Measurements from ENCODE around the gene TLK2.

Gene TLK2

DNA sequence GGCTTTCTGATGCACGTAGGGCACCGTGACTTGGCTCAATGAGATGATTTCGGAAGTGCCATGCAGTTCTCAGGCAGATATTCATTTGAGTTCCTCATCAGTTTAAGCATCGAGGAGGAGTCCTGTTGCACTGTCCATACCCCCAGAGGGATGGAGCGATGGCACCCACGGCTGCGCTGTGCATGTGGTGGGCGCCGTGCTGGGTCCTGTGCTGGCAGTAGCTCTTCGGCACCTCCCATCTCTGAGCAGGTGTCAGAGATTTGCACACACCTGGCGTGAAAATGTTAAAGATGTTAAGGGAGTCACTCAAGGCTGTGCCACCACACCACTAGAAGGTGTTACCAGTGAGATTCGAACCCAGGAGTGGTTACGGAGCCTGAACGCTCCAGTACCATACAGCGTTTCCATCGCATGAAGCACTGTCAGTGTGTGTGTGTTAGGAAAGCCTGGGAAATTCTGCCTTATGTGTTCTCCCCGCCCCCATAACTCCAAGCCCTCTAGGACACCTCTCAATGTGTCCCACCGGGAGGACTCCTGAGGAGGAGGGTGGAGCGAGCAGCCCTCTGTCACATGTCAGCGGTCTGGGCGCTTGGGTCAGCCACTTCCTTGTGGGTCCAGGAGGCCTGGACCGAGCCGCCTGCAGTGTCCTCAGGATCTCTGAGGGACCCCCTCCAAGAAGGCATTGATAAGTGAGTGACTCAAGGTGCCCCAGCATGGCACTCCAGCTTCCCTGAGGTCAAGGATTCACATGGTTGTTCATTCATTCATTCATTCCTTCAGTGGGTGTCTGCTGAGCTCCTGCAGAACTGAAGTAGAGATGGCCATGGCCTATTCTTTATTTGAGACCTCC, 152.7 kb downstream of the TLK2 start:
- no peak for ATAC-seq (ENCODE audit: insufficient read depth, low read depth)
- Histone ChIP-seq H4K20me1 (ENCODE audit: insufficient read depth, low read length) (peaks cover 30% of the 10 kb centered on the region), H2AFZ (ENCODE audit: low read depth, low read length) (no peak overlapping the region), H3K27me3 (ENCODE audit: insufficient read depth, low read length, poor library complexity) (no peaks in the 10 kb centered on the region), H3K4me2 (ENCODE audit: insufficient read depth, low read length) (no peak overlapping the region), H3K27ac (ENCODE audit: low read length) (no peak overlapping the region), H3K9ac (ENCODE audit: low read depth, low read length) (no peak overlapping the region), H3K36me3 (ENCODE audit: insufficient read depth, low read length) (no peaks in the 10 kb centered on the region), H3K4me1 (ENCODE audit: insufficient read depth, low read length) (peaks cover 31% of the 10 kb centered on the region), H3K79me2 (ENCODE audit: insufficient read depth, low read length) (no peaks in the 10 kb centered on the region; the same call in 1 of the 2 replicates), H3K9me3 (ENCODE audit: insufficient read depth, low read length, severe bottlenecking) (no peaks in the 10 kb centered on the region), H3K4me3 (ENCODE audit: low read depth in 1 of 2, low read length in 2 of 2) (no peak overlapping the region)
- TF ChIP-seq EZH2 (IDR thresholded peaks at IDR 0.05; ENCODE audit: borderline replicate concordance, low read depth, low read length, severe bottlenecking) = no peak
- TF ChIP-seq, protein P1, sequence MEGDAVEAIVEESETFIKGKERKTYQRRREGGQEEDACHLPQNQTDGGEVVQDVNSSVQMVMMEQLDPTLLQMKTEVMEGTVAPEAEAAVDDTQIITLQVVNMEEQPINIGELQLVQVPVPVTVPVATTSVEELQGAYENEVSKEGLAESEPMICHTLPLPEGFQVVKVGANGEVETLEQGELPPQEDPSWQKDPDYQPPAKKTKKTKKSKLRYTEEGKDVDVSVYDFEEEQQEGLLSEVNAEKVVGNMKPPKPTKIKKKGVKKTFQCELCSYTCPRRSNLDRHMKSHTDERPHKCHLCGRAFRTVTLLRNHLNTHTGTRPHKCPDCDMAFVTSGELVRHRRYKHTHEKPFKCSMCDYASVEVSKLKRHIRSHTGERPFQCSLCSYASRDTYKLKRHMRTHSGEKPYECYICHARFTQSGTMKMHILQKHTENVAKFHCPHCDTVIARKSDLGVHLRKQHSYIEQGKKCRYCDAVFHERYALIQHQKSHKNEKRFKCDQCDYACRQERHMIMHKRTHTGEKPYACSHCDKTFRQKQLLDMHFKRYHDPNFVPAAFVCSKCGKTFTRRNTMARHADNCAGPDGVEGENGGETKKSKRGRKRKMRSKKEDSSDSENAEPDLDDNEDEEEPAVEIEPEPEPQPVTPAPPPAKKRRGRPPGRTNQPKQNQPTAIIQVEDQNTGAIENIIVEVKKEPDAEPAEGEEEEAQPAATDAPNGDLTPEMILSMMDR (IDR thresholded peaks at IDR 0.05; ENCODE audit: borderline replicate concordance, extremely low read depth, low read length, poor library complexity, severe bottlenecking) = no peak
- no peak for DNase-seq

- no peak for ATAC-seq (ENCODE audit: insufficient read depth, low read depth)
- DNase-seq = no peak
- Histone ChIP-seq H3K27me3 (ENCODE audit: insufficient read depth, low read length, poor library complexity) (no peaks in the 10 kb centered on the region), H3K9ac (ENCODE audit: low read depth, low read length) (no peak overlapping the region), H3K27ac (ENCODE audit: low read length) (no peak overlapping the region), H3K4me2 (ENCODE audit: insufficient read depth, low read length) (no peak overlapping the region), H3K36me3 (ENCODE audit: insufficient read depth, low read length) (no peaks in the 10 kb centered on the region), H2AFZ (ENCODE audit: low read depth, low read length) (no peak overlapping the region), H3K4me3 (ENCODE audit: low read depth in 1 of 2, low read length in 2 of 2) (no peak overlapping the region), H3K4me1 (ENCODE audit: insufficient read depth, low read length) (peaks cover 22% of the 10 kb centered on the region), H4K20me1 (ENCODE audit: insufficient read depth, low read length) (peaks cover 30% of the 10 kb centered on the region), H3K9me3 (ENCODE audit: insufficient read depth, low read length, severe bottlenecking) (no peaks in the 10 kb centered on the region), H3K79me2 (ENCODE audit: insufficient read depth, low read length) (no peaks in the 10 kb centered on the region; the same call in 1 of the 2 replicates)
- TF ChIP-seq, protein P1 (IDR thresholded peaks at IDR 0.05; ENCODE audit: borderline replicate concordance, extremely low read depth, low read length, poor library complexity, severe bottlenecking) = no peak
- no peak for TF ChIP-seq EZH2 (IDR thresholded peaks at IDR 0.05; ENCODE audit: borderline replicate concordance, low read depth, low read length, severe bottlenecking)
Measured at GRCh38 chr17:62631936-62632924, 153.6 kb downstream of the TLK2 start.

GRCh38 chr17:62637809-62638208, 159.2 kb downstream of the TLK2 start:
- no peak for DNase-seq
- Histone ChIP-seq H3K27ac (ENCODE audit: low read length) (no peak overlapping the region), H3K27me3 (ENCODE audit: insufficient read depth, low read length, poor library complexity) (no peaks in the 10 kb centered on the region), H3K79me2 (ENCODE audit: insufficient read depth, low read length) (no peaks in the 10 kb centered on the region), H2AFZ (ENCODE audit: low read depth, low read length) (no peak overlapping the region), H3K4me2 (ENCODE audit: insufficient read depth, low read length) (no peak overlapping the region), H3K9ac (ENCODE audit: low read depth, low read length) (no peak overlapping the region), H3K36me3 (ENCODE audit: insufficient read depth, low read length) (no peaks in the 10 kb centered on the region), H4K20me1 (ENCODE audit: insufficient read depth, low read length) (peaks cover under 1% of the 10 kb centered on the region; the same call in 1 of the 2 replicates), H3K4me1 (ENCODE audit: insufficient read depth, low read length) (no peaks in the 10 kb centered on the region), H3K9me3 (ENCODE audit: insufficient read depth, low read length, severe bottlenecking) (no peaks in the 10 kb centered on the region), H3K4me3 (ENCODE audit: low read depth in 1 of 2, low read length in 2 of 2) (no peak overlapping the region)
- ATAC-seq (ENCODE audit: insufficient read depth, low read depth) = no peak
- TF ChIP-seq, protein P1 (IDR thresholded peaks at IDR 0.05; ENCODE audit: borderline replicate concordance, extremely low read depth, low read length, poor library complexity, severe bottlenecking) = no peak
- no peak for TF ChIP-seq EZH2 (IDR thresholded peaks at IDR 0.05; ENCODE audit: borderline replicate concordance, low read depth, low read length, severe bottlenecking)
